ENCODE results near the gene LRRC49.

DNA sequence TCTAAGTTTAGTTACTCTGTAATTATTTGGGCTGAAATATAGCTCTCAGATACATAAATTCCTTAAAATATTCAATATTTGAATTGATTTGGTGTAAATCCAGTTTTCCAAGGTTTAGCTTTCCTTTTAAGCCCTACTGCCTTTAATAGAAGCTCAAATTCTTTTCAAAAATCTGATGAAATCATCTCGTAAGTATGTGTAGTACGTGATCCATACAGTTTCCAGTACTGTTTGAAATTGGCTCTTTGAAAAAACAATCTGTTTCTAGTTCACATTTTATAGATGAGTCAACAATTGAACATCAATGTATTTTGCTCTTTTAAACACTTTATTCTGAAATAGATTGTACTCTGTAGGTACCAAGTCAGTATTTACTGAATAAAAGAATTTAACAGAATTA, 84.2 kb downstream of the LRRC49 start:
- TF ChIP-seq, protein P1, sequence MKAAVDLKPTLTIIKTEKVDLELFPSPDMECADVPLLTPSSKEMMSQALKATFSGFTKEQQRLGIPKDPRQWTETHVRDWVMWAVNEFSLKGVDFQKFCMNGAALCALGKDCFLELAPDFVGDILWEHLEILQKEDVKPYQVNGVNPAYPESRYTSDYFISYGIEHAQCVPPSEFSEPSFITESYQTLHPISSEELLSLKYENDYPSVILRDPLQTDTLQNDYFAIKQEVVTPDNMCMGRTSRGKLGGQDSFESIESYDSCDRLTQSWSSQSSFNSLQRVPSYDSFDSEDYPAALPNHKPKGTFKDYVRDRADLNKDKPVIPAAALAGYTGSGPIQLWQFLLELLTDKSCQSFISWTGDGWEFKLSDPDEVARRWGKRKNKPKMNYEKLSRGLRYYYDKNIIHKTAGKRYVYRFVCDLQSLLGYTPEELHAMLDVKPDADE (IDR thresholded peaks at IDR 0.05) = no peak
- TF ChIP-seq POLR2AphosphoS5 (IDR thresholded peaks at IDR 0.05; ENCODE audit: low read depth) (no peak), STAT1 (IDR thresholded peaks at IDR 0.05; ENCODE audit: unreplicated experiment) (no peak), ZNF331 (CRISPR knock-in tag; IDR thresholded peaks at IDR 0.05; ENCODE audit: low read depth) (no peak), EZH2 (IDR thresholded peaks at IDR 0.05; ENCODE audit: low read depth, unreplicated experiment) (no peak), EZH2phosphoT487 (IDR thresholded peaks at IDR 0.05; ENCODE audit: unreplicated experiment) (no peak), CREB1 (CRISPR knock-in tag; IDR thresholded peaks at IDR 0.05; ENCODE audit: low read depth) (no peak), ZNF114 (CRISPR knock-in tag; IDR thresholded peaks at IDR 0.05) (no peak), NANOG (IDR thresholded peaks at IDR 0.05; ENCODE audit: borderline replicate concordance) (no peak), JUNB (IDR thresholded peaks at IDR 0.05; ENCODE audit: unreplicated experiment) (no peak)
- TF ChIP-seq, protein P2, sequence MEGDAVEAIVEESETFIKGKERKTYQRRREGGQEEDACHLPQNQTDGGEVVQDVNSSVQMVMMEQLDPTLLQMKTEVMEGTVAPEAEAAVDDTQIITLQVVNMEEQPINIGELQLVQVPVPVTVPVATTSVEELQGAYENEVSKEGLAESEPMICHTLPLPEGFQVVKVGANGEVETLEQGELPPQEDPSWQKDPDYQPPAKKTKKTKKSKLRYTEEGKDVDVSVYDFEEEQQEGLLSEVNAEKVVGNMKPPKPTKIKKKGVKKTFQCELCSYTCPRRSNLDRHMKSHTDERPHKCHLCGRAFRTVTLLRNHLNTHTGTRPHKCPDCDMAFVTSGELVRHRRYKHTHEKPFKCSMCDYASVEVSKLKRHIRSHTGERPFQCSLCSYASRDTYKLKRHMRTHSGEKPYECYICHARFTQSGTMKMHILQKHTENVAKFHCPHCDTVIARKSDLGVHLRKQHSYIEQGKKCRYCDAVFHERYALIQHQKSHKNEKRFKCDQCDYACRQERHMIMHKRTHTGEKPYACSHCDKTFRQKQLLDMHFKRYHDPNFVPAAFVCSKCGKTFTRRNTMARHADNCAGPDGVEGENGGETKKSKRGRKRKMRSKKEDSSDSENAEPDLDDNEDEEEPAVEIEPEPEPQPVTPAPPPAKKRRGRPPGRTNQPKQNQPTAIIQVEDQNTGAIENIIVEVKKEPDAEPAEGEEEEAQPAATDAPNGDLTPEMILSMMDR (conservative IDR thresholded peaks at IDR 0.05; ENCODE audit: low read depth in 2 of 2) = no peak
- TF ChIP-seq, protein P3, sequence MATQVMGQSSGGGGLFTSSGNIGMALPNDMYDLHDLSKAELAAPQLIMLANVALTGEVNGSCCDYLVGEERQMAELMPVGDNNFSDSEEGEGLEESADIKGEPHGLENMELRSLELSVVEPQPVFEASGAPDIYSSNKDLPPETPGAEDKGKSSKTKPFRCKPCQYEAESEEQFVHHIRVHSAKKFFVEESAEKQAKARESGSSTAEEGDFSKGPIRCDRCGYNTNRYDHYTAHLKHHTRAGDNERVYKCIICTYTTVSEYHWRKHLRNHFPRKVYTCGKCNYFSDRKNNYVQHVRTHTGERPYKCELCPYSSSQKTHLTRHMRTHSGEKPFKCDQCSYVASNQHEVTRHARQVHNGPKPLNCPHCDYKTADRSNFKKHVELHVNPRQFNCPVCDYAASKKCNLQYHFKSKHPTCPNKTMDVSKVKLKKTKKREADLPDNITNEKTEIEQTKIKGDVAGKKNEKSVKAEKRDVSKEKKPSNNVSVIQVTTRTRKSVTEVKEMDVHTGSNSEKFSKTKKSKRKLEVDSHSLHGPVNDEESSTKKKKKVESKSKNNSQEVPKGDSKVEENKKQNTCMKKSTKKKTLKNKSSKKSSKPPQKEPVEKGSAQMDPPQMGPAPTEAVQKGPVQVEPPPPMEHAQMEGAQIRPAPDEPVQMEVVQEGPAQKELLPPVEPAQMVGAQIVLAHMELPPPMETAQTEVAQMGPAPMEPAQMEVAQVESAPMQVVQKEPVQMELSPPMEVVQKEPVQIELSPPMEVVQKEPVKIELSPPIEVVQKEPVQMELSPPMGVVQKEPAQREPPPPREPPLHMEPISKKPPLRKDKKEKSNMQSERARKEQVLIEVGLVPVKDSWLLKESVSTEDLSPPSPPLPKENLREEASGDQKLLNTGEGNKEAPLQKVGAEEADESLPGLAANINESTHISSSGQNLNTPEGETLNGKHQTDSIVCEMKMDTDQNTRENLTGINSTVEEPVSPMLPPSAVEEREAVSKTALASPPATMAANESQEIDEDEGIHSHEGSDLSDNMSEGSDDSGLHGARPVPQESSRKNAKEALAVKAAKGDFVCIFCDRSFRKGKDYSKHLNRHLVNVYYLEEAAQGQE (IDR thresholded peaks at IDR 0.05; ENCODE audit: unreplicated experiment) = no peak
- TF ChIP-seq, protein P4, sequence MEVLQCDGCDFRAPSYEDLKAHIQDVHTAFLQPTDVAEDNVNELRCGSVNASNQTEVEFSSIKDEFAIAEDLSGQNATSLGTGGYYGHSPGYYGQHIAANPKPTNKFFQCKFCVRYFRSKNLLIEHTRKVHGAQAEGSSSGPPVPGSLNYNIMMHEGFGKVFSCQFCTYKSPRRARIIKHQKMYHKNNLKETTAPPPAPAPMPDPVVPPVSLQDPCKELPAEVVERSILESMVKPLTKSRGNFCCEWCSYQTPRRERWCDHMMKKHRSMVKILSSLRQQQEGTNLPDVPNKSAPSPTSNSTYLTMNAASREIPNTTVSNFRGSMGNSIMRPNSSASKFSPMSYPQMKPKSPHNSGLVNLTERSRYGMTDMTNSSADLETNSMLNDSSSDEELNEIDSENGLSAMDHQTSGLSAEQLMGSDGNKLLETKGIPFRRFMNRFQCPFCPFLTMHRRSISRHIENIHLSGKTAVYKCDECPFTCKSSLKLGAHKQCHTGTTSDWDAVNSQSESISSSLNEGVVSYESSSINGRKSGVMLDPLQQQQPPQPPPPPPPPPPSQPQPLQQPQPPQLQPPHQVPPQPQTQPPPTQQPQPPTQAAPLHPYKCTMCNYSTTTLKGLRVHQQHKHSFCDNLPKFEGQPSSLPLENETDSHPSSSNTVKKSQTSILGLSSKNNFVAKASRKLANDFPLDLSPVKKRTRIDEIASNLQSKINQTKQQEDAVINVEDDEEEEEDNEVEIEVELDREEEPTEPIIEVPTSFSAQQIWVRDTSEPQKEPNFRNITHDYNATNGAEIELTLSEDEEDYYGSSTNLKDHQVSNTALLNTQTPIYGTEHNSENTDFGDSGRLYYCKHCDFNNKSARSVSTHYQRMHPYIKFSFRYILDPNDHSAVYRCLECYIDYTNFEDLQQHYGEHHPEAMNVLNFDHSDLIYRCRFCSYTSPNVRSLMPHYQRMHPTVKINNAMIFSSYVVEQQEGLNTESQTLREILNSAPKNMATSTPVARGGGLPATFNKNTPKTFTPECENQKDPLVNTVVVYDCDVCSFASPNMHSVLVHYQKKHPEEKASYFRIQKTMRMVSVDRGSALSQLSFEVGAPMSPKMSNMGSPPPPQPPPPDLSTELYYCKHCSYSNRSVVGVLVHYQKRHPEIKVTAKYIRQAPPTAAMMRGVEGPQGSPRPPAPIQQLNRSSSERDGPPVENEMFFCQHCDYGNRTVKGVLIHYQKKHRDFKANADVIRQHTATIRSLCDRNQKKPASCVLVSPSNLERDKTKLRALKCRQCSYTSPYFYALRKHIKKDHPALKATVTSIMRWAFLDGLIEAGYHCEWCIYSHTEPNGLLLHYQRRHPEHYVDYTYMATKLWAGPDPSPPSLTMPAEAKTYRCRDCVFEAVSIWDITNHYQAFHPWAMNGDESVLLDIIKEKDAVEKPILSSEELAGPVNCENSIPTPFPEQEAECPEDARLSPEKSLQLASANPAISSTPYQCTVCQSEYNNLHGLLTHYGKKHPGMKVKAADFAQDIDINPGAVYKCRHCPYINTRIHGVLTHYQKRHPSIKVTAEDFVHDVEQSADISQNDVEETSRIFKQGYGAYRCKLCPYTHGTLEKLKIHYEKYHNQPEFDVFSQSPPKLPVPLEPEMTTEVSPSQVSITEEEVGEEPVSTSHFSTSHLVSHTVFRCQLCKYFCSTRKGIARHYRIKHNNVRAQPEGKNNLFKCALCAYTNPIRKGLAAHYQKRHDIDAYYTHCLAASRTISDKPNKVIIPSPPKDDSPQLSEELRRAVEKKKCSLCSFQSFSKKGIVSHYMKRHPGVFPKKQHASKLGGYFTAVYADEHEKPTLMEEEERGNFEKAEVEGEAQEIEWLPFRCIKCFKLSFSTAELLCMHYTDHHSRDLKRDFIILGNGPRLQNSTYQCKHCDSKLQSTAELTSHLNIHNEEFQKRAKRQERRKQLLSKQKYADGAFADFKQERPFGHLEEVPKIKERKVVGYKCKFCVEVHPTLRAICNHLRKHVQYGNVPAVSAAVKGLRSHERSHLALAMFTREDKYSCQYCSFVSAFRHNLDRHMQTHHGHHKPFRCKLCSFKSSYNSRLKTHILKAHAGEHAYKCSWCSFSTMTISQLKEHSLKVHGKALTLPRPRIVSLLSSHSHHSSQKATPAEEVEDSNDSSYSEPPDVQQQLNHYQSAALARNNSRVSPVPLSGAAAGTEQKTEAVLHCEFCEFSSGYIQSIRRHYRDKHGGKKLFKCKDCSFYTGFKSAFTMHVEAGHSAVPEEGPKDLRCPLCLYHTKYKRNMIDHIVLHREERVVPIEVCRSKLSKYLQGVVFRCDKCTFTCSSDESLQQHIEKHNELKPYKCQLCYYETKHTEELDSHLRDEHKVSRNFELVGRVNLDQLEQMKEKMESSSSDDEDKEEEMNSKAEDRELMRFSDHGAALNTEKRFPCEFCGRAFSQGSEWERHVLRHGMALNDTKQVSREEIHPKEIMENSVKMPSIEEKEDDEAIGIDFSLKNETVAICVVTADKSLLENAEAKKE (CRISPR knock-in tag; IDR thresholded peaks at IDR 0.05) = no peak

Measured in GM23338 (cell line).